Measurements from ENCODE around the gene WDR26.
"Not testable (repeated sequence)": the region's sequence is repeated elsewhere in the genome, so short reads cannot be mapped to it uniquely, and the experiment has no call there.

Gene WDR26

GRCh38 chr1:224352436-224353085 lies 82.0 kb downstream of the WDR26 start:
- not testable (repeated sequence) for DNase-seq (ENCODE audit: low read depth in 3 of 3, low spot score in 1 of 3)

GRCh38 chr1:224349716-224350115 lies 84.9 kb downstream of the WDR26 start:
- not testable (repeated sequence) for DNase-seq (ENCODE audit: low read depth in 3 of 3, low spot score in 1 of 3)

- no peak for DNase-seq (ENCODE audit: low read depth in 3 of 3, low spot score in 1 of 3)
These were observed 86.5 kb downstream of the WDR26 start for GRCh38 chr1:224348137-224348536.

DNA sequence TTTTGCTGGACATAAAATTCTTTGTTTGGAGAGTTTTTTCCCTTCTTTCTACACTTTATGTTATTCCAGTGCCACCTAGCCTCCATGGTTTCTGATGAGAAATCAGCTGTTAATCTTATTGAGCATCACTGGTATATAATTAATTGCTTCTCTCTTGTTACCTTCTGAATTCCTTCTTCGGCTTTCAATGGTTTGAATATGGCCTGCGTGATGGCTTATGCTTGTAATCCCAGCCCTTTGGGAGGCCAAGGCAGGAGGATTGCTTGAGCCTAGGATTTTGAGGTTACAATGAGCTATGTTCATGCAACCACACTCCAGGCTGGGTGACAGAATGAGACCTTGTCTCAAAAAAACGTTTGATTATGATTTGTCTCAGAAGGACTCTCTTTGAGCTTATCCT lies 90.9 kb downstream of the WDR26 start:
- DNase-seq (ENCODE audit: low read depth in 3 of 3, low spot score in 1 of 3): no peak

DNA sequence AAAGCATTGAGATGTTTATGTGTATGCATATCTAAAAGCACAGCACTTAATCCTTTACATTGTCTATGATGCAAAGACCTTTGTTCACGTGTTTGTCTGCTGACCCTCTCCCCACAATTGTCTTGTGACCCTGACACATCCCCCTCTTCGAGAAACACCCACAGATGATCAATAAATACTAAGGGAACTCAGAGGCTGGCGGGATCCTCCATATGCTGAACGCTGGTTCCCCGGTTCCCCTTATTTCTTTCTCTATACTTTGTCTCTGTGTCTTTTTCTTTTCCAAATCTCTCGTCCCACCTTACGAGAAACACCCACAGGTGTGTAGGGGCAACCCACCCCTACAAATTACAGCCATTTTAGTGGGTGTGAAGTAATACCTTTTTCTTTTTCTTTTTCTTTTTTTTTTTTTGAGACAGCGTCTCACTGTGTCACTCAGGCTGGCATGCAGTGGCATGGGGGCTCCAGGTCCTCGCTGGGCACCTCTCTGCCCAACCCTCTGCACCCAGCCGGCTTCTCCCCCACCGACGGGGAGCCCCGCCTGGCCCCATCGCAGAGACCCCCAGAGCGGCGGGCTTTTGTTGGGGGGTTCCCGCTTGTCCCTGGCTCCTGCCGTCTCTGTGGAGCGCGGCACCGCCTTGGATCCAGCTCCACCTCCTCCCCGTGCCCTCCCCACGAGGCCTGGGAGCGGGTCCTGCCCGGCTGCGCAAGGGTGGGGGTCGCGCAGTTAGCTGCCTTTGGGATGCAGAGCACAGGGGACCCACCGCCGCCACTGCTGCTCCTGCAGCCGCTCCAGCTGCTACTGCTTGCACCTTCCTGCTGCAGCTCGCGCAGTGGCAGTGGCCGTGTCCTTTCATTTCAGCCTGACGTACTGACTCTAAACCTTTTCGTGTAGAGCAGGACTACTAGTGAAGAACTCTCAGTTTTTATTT lies 93.9 kb downstream of the WDR26 start:
- DNase-seq (ENCODE audit: low read depth in 3 of 3, low spot score in 1 of 3): peak in 1 of 3 donors; percentile 8

- DNase-seq (ENCODE audit: low read depth in 3 of 3, low spot score in 1 of 3): no peak
These were observed 95.1 kb downstream of the WDR26 start for GRCh38 chr1:224339442-224340033.

- DNase-seq (ENCODE audit: low read depth in 3 of 3, low spot score in 1 of 3): no peak
These were observed 96.3 kb downstream of the WDR26 start for GRCh38 chr1:224338150-224338838.

Measured in stimulated activated CD4-positive, alpha-beta T cell treated with anti-CD3 and anti-CD28 coated beads, TNF-alpha, amount 100 ng/mL, for 1 hour (primary cell).